GM12892 (cell line): ENCODE measurements around the gene HJURP.

ENCODE experiments used
- POLR2A ChIP-seq: IDR thresholded peaks from 2 replicates; pipeline ENCODE4 v1.6.1; 2011; ENCODE audit warnings: low read depth, low read length, control low read depth
- POLR2AphosphoS5 ChIP-seq: IDR thresholded peaks from 2 replicates; pipeline ENCODE4 v1.6.1; 2011; ENCODE audit warnings: low read depth, low read length, control low read depth

- no peak for TF ChIP-seq POLR2A
- no peak for TF ChIP-seq POLR2AphosphoS5
Observed at GRCh38 chr2:233839447-233839820, 14.9 kb downstream of the HJURP start.
